HG03139 (cell line): ENCODE results near the gene RGS19.

Experiments used
- ATAC-seq: cut with Tn5 transposase; IDR thresholded peaks from one replicate; pipeline ENCODE4 v1.9.1; 2021; ENCODE audit not compliant: unreplicated experiment

Gene RGS19

GRCh38 chr20:64065062-64065973 lies 14.0 kb downstream of the RGS19 start:
- ATAC-seq = no peak

GRCh38 chr20:64064145-64064698 lies 15.1 kb downstream of the RGS19 start:
- no peak for ATAC-seq

GRCh38 chr20:64063389-64064144 lies 15.8 kb downstream of the RGS19 start:
- ATAC-seq = no peak

GRCh38 chr20:64062596-64063388 lies 16.5 kb downstream of the RGS19 start, which contains the start of gene TCEA2:
TSS of gene TCEA2 (plus strand) at chr20:64063198. CDS start at chr20:64063313, 115 bp downstream.
- peak; percentile 76 for ATAC-seq

GRCh38 chr20:64062276-64062595 lies 17.1 kb downstream of the RGS19 start:
- no peak for ATAC-seq

- ATAC-seq = no peak
These were observed 20.8 kb downstream of the RGS19 start for GRCh38 chr20:64058536-64058935.

GRCh38 chr20:64057628-64058498 lies 21.5 kb downstream of the RGS19 start:
- no peak for ATAC-seq

- ATAC-seq = no peak
These were observed 22.3 kb downstream of the RGS19 start for GRCh38 chr20:64056889-64057627.

GRCh38 chr20:64056639-64056888 lies 22.8 kb downstream of the RGS19 start:
- no peak for ATAC-seq

- no peak for ATAC-seq
These were observed 23.3 kb downstream of the RGS19 start for GRCh38 chr20:64055893-64056638.

GRCh38 chr20:64055396-64055892 lies 23.9 kb downstream of the RGS19 start:
- no peak for ATAC-seq

GRCh38 chr20:64053841-64054661 lies 25.3 kb downstream of the RGS19 start:
- no peak for ATAC-seq

GRCh38 chr20:64052987-64053840 lies 26.1 kb downstream of the RGS19 start:
- ATAC-seq = no peak

GRCh38 chr20:64052326-64052722 lies 27.0 kb downstream of the RGS19 start:
- no peak for ATAC-seq

GRCh38 chr20:64051561-64052325 lies 27.6 kb downstream of the RGS19 start:
- no peak for ATAC-seq

GRCh38 chr20:64051033-64051452 lies 28.3 kb downstream of the RGS19 start:
- no peak for ATAC-seq
